Measurements from ENCODE around the gene NYAP2. TPM values are rescaled to one million over a fixed set of nuclear protein-coding genes. Genes with fewer than 3 reads are reported as not detected.

NYAP2 gene
- total RNA-seq, 1 experiment from 2014 or later, result not detected

DNA sequence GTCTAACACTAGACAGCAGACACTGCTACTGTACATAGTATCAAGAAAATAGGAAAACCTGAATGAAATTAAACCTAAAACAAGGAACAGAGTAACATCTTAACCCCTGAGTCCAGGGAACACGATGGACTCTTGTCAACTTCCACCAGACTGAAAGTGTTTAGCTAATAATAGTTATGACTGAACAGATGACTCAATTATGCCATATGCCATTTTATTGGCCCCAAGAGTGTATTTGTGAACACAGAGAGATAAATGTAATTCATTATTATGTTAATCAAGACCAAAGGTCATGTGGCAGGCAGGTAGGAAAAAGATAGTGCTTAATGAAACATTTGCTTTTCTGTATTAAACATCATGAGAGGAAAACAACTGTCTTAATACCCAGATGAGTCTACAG, 58.0 kb downstream of the NYAP2 start:
- TF ChIP-seq GRHL2 (CRISPR knock-in tag; IDR thresholded peaks at IDR 0.05; ENCODE audit: insufficient replicate concordance, severe bottlenecking) (no peak), SP1 (CRISPR knock-in tag; conservative IDR thresholded peaks at IDR 0.05) (no peak), JUN (CRISPR knock-in tag; IDR thresholded peaks at IDR 0.05) (no peak), ZNF416 (CRISPR knock-in tag; IDR thresholded peaks at IDR 0.05) (no peak), NR1H2 (CRISPR knock-in tag; IDR thresholded peaks at IDR 0.05) (no peak), FOXK1 (CRISPR knock-in tag; IDR thresholded peaks at IDR 0.05) (no peak), OVOL2 (CRISPR knock-in tag; IDR thresholded peaks at IDR 0.05; ENCODE audit: borderline replicate concordance) (no peak), CBFB (CRISPR knock-in tag; IDR thresholded peaks at IDR 0.05; ENCODE audit: low read depth) (no peak), ZNF671 (CRISPR knock-in tag; IDR thresholded peaks at IDR 0.05) (no peak), IRF2 (CRISPR knock-in tag; IDR thresholded peaks at IDR 0.05; ENCODE audit: borderline replicate concordance, low read depth) (no peak), ATF1 (CRISPR knock-in tag; IDR thresholded peaks at IDR 0.05) (no peak), ZNF396 (CRISPR knock-in tag; IDR thresholded peaks at IDR 0.05; ENCODE audit: borderline replicate concordance) (no peak)
- TF ChIP-seq, protein P1, sequence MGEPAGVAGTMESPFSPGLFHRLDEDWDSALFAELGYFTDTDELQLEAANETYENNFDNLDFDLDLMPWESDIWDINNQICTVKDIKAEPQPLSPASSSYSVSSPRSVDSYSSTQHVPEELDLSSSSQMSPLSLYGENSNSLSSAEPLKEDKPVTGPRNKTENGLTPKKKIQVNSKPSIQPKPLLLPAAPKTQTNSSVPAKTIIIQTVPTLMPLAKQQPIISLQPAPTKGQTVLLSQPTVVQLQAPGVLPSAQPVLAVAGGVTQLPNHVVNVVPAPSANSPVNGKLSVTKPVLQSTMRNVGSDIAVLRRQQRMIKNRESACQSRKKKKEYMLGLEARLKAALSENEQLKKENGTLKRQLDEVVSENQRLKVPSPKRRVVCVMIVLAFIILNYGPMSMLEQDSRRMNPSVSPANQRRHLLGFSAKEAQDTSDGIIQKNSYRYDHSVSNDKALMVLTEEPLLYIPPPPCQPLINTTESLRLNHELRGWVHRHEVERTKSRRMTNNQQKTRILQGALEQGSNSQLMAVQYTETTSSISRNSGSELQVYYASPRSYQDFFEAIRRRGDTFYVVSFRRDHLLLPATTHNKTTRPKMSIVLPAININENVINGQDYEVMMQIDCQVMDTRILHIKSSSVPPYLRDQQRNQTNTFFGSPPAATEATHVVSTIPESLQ (CRISPR knock-in tag; IDR thresholded peaks at IDR 0.05), result no peak
- TF ChIP-seq, protein P2, sequence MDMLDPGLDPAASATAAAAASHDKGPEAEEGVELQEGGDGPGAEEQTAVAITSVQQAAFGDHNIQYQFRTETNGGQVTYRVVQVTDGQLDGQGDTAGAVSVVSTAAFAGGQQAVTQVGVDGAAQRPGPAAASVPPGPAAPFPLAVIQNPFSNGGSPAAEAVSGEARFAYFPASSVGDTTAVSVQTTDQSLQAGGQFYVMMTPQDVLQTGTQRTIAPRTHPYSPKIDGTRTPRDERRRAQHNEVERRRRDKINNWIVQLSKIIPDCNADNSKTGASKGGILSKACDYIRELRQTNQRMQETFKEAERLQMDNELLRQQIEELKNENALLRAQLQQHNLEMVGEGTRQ (CRISPR knock-in tag; IDR thresholded peaks at IDR 0.05), result no peak
- TF ChIP-seq, protein P3, sequence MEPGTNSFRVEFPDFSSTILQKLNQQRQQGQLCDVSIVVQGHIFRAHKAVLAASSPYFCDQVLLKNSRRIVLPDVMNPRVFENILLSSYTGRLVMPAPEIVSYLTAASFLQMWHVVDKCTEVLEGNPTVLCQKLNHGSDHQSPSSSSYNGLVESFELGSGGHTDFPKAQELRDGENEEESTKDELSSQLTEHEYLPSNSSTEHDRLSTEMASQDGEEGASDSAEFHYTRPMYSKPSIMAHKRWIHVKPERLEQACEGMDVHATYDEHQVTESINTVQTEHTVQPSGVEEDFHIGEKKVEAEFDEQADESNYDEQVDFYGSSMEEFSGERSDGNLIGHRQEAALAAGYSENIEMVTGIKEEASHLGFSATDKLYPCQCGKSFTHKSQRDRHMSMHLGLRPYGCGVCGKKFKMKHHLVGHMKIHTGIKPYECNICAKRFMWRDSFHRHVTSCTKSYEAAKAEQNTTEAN (CRISPR knock-in tag; IDR thresholded peaks at IDR 0.05), result no peak
- TF ChIP-seq, protein P4, sequence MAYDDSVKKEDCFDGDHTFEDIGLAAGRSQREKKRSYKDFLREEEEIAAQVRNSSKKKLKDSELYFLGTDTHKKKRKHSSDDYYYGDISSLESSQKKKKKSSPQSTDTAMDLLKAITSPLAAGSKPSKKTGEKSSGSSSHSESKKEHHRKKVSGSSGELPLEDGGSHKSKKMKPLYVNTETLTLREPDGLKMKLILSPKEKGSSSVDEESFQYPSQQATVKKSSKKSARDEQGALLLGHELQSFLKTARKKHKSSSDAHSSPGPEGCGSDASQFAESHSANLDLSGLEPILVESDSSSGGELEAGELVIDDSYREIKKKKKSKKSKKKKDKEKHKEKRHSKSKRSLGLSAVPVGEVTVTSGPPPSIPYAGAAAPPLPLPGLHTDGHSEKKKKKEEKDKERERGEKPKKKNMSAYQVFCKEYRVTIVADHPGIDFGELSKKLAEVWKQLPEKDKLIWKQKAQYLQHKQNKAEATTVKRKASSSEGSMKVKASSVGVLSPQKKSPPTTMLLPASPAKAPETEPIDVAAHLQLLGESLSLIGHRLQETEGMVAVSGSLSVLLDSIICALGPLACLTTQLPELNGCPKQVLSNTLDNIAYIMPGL (CRISPR knock-in tag; IDR thresholded peaks at IDR 0.05), result no peak
- TF ChIP-seq, protein P5, sequence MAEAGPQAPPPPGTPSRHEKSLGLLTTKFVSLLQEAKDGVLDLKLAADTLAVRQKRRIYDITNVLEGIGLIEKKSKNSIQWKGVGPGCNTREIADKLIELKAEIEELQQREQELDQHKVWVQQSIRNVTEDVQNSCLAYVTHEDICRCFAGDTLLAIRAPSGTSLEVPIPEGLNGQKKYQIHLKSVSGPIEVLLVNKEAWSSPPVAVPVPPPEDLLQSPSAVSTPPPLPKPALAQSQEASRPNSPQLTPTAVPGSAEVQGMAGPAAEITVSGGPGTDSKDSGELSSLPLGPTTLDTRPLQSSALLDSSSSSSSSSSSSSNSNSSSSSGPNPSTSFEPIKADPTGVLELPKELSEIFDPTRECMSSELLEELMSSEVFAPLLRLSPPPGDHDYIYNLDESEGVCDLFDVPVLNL (CRISPR knock-in tag; IDR thresholded peaks at IDR 0.05; ENCODE audit: borderline replicate concordance, low read depth), result no peak
- H3K4me3 Mint-ChIP-seq, result no peak overlapping the region
- DNase-seq (ENCODE audit: low spot score), result no peak
- CTCF ChIA-PET, result no interaction called here
- H3K36me3 Mint-ChIP-seq, result peaks cover 3% of the 10 kb centered on the region; the same call in 1 of the 2 replicates
- H3K27ac Mint-ChIP-seq, result no peak overlapping the region
- peaks cover 33% of the 10 kb centered on the region for H3K4me1 Mint-ChIP-seq
- POLR2A ChIA-PET, result no interaction called here
- no peaks in the 10 kb centered on the region for H3K27me3 Mint-ChIP-seq (ENCODE audit: low read depth)
- no peak for ATAC-seq
- H3K9me3 Mint-ChIP-seq, result peaks cover 17% of the 10 kb centered on the region

DNA sequence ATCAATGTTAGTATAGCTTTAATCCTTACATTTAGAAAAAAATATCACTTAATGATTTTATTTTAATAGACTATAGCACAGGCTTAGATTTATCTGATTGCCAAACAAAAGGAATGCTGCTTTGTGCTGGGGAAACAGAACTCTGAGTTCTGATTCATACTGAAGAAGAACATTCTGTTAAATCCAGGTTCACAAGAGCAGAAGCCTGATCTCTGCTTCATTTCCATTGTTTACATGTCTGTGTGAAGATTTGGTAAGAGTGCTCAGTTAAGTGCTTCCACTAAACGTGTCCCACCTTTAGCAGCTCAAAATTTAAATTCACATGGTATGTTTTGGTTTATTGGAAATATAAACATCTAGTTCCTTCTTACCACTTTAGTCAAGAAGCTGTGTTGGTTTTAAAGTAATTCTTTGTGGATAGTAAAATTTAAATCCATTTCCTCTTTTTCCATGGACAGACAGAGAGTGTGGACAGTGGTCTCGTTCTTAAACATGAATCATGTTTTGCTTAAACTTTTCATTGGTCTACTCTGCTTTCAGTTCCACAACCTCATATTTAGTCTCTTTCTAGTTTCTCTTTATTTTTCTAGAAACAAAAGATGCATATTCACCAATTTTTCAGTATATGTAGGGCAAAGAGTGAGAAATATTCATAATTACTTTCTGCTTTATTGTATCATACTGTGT, 59.1 kb downstream of the NYAP2 start:
- CTCF ChIA-PET, result interaction anchor here (0.5 kb wide), 1 partner anchor 207 kb away, joined by 3 read pairs; no protein-coding TSS in a partner anchor
- ATAC-seq (no peak), DNase-seq (ENCODE audit: low spot score) (no peak)
- peaks cover 29% of the 10 kb centered on the region for H3K4me1 Mint-ChIP-seq
- peaks cover 17% of the 10 kb centered on the region for H3K9me3 Mint-ChIP-seq
- TF ChIP-seq, protein P6, sequence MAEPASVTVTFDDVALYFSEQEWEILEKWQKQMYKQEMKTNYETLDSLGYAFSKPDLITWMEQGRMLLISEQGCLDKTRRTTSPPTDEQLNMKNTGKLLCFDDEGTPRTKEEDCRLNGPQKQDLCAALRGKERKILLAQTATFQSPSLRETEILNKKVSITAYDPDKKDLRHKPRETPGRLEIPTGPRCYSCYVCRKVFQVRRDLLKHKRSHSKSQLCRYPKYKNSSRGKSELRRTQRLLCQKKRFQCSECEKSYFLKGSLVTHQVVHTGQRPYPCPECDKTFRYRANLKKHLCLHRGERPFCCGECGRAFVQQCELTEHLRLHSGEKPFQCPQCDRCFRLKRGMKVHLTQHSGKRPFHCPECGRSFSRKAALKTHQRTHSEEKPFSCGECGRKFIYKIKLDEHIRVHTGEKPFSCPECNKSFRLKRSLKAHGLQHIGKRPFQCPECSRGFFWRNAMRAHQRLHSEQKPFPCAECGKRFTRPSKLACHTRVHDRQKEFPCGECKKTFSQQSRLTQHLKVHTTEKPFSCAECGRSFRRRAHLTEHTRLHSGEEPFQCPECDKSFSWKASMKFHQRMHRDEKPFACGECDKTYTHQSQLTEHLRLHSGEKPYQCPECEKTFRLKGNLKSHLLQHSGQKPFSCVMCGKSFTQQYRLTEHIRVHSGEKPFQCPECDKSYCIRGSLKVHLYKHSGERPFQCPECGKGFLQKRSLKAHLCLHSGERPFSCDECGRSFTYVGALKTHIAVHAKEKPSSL (CRISPR knock-in tag; conservative IDR thresholded peaks at IDR 0.05), result no peak
- POLR2A ChIA-PET, result no interaction called here
- no peak overlapping the region for H3K4me3 Mint-ChIP-seq
- peaks cover 3% of the 10 kb centered on the region; the same call in 1 of the 2 replicates for H3K36me3 Mint-ChIP-seq
- H3K27me3 Mint-ChIP-seq (ENCODE audit: low read depth), result no peaks in the 10 kb centered on the region
- no peak overlapping the region for H3K27ac Mint-ChIP-seq

All from WTC11 (cell line).